H1 (cell line): ENCODE data around the gene GNB5. TPM values are rescaled to one million over a fixed set of nuclear protein-coding genes. Genes with fewer than 3 reads are reported as not detected.

ENCODE experiments used
- BRCA1 ChIP-seq: IDR thresholded peaks from 2 replicates; pipeline ENCODE4 v1.6.1; 2012; ENCODE audit warnings: low read depth, low read length, improper control_type of control experiment
- CBX5 ChIP-seq: fragments of 300-800, 300-1000 bp; sonication (generic); IDR thresholded peaks from 2 replicates; pipeline ENCODE4 v1.7.1; 2016; ENCODE audit warnings: antibody characterized with exemption, low read length, low read depth
- EZH2 ChIP-seq: fragments of 200-600 bp; sonication (generic); IDR thresholded peaks from 2 replicates; pipeline ENCODE4 v1.7.1; 2012; ENCODE audit warnings: low read depth, mild to moderate bottlenecking, moderate library complexity, low read length, inconsistent platforms; ENCODE audit not compliant: severe bottlenecking
- GABPA ChIP-seq: IDR thresholded peaks from 2 replicates; pipeline ENCODE4 v1.6.1; 2011; ENCODE audit warnings: mild to moderate bottlenecking, low read length, moderate library complexity, borderline replicate concordance; ENCODE audit not compliant: insufficient read depth
- HDAC6 ChIP-seq: IDR thresholded peaks from one replicate; pipeline ENCODE4 v1.7.1; 2012; ENCODE audit warnings: low read depth, mild to moderate bottlenecking, inconsistent platforms, low read length, moderate library complexity
- JUN ChIP-seq: IDR thresholded peaks from 2 replicates; pipeline ENCODE4 v1.6.1; 2011; ENCODE audit warnings: low read depth, mild to moderate bottlenecking, improper control_type of control experiment, low read length
- KDM1A ChIP-seq: fragments of 200-600, 300-600 bp; sonication (generic); IDR thresholded peaks from 2 replicates; pipeline ENCODE4 v1.7.1; 2016; ENCODE audit warnings: mild to moderate bottlenecking, low read length, borderline replicate concordance
- KDM5A ChIP-seq: fragments of 200-600 bp; IDR thresholded peaks from 2 replicates; pipeline ENCODE4 v1.7.1; 2012; ENCODE audit warnings: mild to moderate bottlenecking, low read length, inconsistent platforms, mixed read lengths
- NRF1 ChIP-seq: IDR thresholded peaks from 2 replicates; pipeline ENCODE4 v1.6.1; 2011; ENCODE audit warnings: mild to moderate bottlenecking, low read depth, low read length, improper control_type of control experiment
- PHF8 ChIP-seq: fragments of 200-600 bp; sonication (generic); conservative IDR thresholded peaks from 2 replicates; pipeline ENCODE4 v1.7.1; 2012; ENCODE audit warnings: low read depth, mild to moderate bottlenecking, inconsistent platforms, low read length, moderate library complexity
- RAD21 ChIP-seq, 2 experiments: IDR thresholded peaks in 1 of 2; conservative IDR thresholded peaks in 1 of 2; 2 replicates each; pipeline ENCODE4 v1.6.1; 2011; ENCODE audit warnings: low read depth in 2 of 2, low read length in 2 of 2, improper control_type of control experiment in 1 of 2, inconsistent platforms in 1 of 2, mild to moderate bottlenecking in 1 of 2, moderate library complexity in 1 of 2
- RNF2 ChIP-seq: fragments of 200-900, 300-1000 bp; sonication (generic); IDR thresholded peaks from 2 replicates; pipeline ENCODE4 v1.7.1; 2016; ENCODE audit warnings: borderline replicate concordance, low read depth, mild to moderate bottlenecking, antibody characterized with exemption, low read length; ENCODE audit not compliant: poor library complexity, severe bottlenecking; ENCODE audit errors: missing control alignments
- RXRA ChIP-seq: IDR thresholded peaks from 2 replicates; pipeline ENCODE4 v1.6.1; 2011; ENCODE audit warnings: low read depth, mild to moderate bottlenecking, low read length, moderate library complexity; ENCODE audit not compliant: insufficient read depth
- SIX5 ChIP-seq: IDR thresholded peaks from 2 replicates; pipeline ENCODE4 v1.6.1; 2011; ENCODE audit warnings: mild to moderate bottlenecking, low read depth, low read length
- SP1 ChIP-seq: IDR thresholded peaks from 2 replicates; pipeline ENCODE4 v1.6.1; 2011; ENCODE audit warnings: low read depth, low read length
- SP4 ChIP-seq: IDR thresholded peaks from 2 replicates; pipeline ENCODE4 v1.6.1; 2012; ENCODE audit warnings: low read length, inconsistent platforms
- SRF ChIP-seq: IDR thresholded peaks from 2 replicates; pipeline ENCODE4 v1.6.1; 2011; ENCODE audit warnings: mild to moderate bottlenecking, low read depth, low read length, moderate library complexity
- SUZ12 ChIP-seq: fragments of 200-600 bp; sonication (generic); IDR thresholded peaks from 2 replicates; pipeline ENCODE4 v1.6.1; 2012; ENCODE audit warnings: mild to moderate bottlenecking, inconsistent platforms, low read length, moderate library complexity, mixed read lengths
- TAF1 ChIP-seq: IDR thresholded peaks from 2 replicates; pipeline ENCODE4 v1.6.1; 2011; ENCODE audit warnings: mild to moderate bottlenecking, low read depth, low read length
- TAF7 ChIP-seq: optimal IDR thresholded peaks from 2 replicates; pipeline ENCODE3; 2011; ENCODE audit warnings: low read depth, mild to moderate bottlenecking, inconsistent platforms, low read length, moderate library complexity, borderline replicate concordance
- ZNF274 ChIP-seq: IDR thresholded peaks from 2 replicates; pipeline ENCODE4 v1.7.0; 2012; ENCODE audit warnings: low read length, borderline replicate concordance; ENCODE audit errors: extremely low read depth
- polyA plus RNA-seq, 7 experiments: library from polyadenylated mRNA; depleted of rRNA in 3 of 7; stranded (reverse) in 5 of 7; unstranded in 2 of 7; fragments of >200 nt in 5 of 7; fragments of 200-250 nt in 2 of 7; gene quantifications; 1 replicate in 5 of 7; 2 replicates in 1 of 7; 4 replicates in 1 of 7; pipeline versions ENCODE4 v1.2.1 to v1.2.3, GENCODE V29; 2011 to 2013; ENCODE audit warnings: missing spikeins in 2 of 7, mixed read lengths in 2 of 7
- total RNA-seq: library from RNA; stranded (reverse); fragmentation: NEBNext Ultra II Directional; extraction: Animal tissue kit (Norgen Biotek cat#: 25700); gene quantifications from 2 replicates; pipeline ENCODE4 v1.2.1, GENCODE V29; 2021
- TF ChIP-seq, protein P1 (sequence below): IDR thresholded peaks from 2 replicates; pipeline ENCODE4 v1.6.1; 2011; ENCODE audit warnings: low read depth, mild to moderate bottlenecking, low read length; ENCODE audit not compliant: insufficient read depth

Gene GNB5
- total and polyA plus RNA-seq, 2 of the 8 experiments (the other 6 are each of a cell fraction or from before 2014, with no cell fraction given), result 21.7 to 42.5 TPM

DNA sequence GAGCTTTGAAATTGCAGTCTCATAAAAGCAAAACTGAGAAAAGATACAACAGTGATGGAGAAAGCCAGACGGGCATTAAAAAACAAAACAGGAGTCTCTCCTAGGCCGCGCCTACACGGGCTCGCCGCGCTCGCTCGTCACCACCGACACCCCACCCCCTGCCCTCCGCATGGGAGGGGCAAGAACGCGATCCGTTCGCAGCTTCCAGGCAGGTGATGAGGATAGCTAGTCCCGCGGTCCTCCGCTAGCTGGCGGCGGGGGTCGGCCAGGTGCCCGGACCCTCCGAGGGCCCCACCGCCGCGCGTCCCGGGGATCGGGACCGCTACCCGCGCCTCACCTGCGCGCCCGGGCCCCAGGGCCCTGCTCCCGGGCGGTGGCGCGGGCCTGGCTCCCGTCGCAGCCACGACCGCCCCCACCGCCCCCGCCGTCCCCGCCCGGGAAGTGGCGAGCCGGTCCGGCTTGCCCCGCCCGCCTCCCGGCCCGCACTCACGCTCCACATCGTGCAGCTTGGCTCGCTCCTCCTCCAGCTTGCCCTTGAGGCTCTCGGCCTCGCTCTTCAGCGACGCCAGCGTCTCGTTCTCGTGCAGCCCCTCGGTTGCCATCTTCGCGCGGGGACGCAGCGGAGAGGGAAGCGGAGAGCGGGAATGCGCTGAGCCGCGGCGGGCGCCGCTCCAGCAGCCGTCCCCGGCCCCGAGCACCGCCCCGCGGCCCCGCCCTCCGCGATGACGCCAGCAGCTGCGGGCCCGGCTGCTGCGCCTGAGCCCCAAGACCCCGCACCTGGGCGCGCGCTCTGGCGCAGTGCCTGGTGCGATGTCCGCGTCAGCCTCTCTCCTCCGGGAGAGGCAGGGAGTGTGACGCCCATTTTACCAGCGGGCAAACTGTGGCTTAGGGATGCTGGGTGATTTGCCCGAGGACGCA is 11.7 kb downstream of the GNB5 start (continued):
- TF ChIP-seq SIX5 (no peak), NRF1 (no peak), SP4 (no peak), TAF7 (peak; percentile 61), KDM5A (no peak), RNF2 (no peak), HDAC6 (no peak), ZNF274 (no peak), SUZ12 (no peak), EZH2 (no peak), RXRA (no peak), TAF1 (peak; percentile 78), KDM1A (no peak), BRCA1 (no peak), GABPA (no peak), JUN (no peak), RAD21 (IDR thresholded peaks at IDR 0.05 in 1 of 2, conservative IDR thresholded peaks at IDR 0.05 in 1 of 2; ENCODE audit: low read depth in 2 of 2, low read length in 2 of 2) (0 out of 4 replicates have a peak, but pooled peaks of 1 of the 2 experiments have one; percentile 1), CBX5 (no peak), SP1 (no peak), PHF8 (peak; percentile 82), SRF (no peak)
- TF ChIP-seq, protein P1, sequence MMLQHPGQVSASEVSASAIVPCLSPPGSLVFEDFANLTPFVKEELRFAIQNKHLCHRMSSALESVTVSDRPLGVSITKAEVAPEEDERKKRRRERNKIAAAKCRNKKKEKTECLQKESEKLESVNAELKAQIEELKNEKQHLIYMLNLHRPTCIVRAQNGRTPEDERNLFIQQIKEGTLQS, result no peak
